ENCODE measurements around the gene PDYN.
"Not testable (repeated sequence)": the region's sequence is repeated elsewhere in the genome, so short reads cannot be mapped to it uniquely, and the experiment has no call there.

The PDYN gene

DNA sequence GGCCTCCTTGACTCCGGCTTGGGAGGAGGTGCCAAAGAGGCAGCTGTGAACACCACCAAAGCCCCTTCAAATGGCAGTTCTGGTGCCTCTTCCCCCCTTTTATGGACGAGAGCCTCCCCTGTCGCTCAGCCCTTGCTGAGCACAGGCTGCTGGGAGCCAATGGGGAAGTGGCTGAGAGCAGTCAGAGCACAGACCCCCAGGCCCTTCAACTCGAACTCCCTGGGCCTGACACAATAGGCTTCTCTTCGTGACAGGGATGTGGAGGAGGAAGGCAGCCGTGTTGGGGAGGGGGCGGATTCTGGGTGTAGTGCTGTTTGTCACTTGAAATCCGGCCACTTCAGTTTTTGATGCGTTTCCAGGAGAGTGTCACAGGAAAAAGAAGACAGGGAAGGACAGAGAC, at the start of gene PDYN:
Gene PDYN, minus strand, starts transcription at position 73 of the 400 bp plus-strand sequence. CDS start 10,974 bp downstream, outside the sequence.
- no peak within 1 kb of the TSS for H3K4me3 ChIP-seq (ENCODE audit: low read depth in 1 of 2, low read length in 2 of 2)
- no peaks in the 10 kb centered on the region for H3K4me1 ChIP-seq (ENCODE audit: control insufficient read depth in 1 of 2, insufficient read depth in 2 of 2, low read length in 2 of 2)
- no peaks in the 10 kb centered on the region for H3K9me3 ChIP-seq (ENCODE audit: control insufficient read depth in 1 of 2, low read length in 2 of 2)
- peaks cover 30 to 32% of the 10 kb centered on the region in 2 donors for H3K27me3 ChIP-seq (ENCODE audit: control insufficient read depth in 1 of 2, insufficient read depth in 2 of 2, low read length in 2 of 2)
- no peak within 1 kb of the TSS for H3K9ac ChIP-seq (ENCODE audit: low read depth in 1 of 2, low read length in 2 of 2)
- no peaks in the 10 kb centered on the region for H3K36me3 ChIP-seq (ENCODE audit: control insufficient read depth in 1 of 2, insufficient read depth in 2 of 2, low read length in 2 of 2)
- no peak within 1 kb of the TSS for H3K27ac ChIP-seq (ENCODE audit: low read depth, low read length)

DNA sequence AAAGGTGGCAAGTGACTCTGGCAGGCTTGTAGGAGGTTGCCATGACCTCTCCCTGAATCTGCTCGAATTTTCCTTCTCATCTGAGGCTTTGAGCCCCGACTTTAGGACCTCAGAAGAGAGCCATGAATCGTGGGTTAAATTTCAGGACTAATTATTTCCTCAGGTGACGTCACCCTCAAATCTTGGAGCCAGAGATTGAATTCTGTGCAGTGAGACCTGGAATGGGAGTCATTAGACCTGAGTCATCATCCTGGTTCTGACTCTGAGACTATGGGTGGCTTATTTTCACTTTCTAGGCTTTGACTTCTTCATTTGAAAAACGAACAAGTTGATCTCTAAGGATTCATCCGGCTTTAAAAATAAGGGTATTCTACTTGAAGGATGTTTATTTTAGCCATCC, 48.5 kb upstream of the PDYN start:
- no peak overlapping the region for H3K4me3 ChIP-seq (ENCODE audit: low read depth in 1 of 2, low read length in 2 of 2)

DNA sequence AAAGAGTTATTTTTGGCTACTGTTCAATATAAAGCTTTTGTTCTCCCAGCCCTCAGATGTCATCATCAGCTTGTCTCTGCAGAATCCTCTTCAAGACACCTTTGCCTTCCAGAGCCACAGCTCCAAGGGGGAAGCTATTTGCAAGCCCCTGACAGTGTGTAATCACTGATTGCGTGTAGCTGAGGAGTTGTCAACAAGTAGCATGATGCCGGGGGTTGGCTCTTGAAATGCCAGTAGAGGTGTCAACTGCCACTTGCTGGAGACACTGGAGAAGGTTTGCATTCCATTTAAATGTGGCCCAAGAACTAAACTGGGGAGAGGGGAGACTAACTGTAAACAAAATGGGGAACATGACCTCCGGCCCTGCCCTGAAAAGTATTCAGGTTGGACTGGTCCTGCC, 44.3 kb upstream of the PDYN start:
- Histone ChIP-seq H3K27ac (ENCODE audit: low read depth, low read length) (no peak overlapping the region), H3K36me3 (ENCODE audit: control insufficient read depth in 1 of 2, insufficient read depth in 2 of 2, low read length in 2 of 2) (no peaks in the 10 kb centered on the region), H3K27me3 (ENCODE audit: control insufficient read depth in 1 of 2, insufficient read depth in 2 of 2, low read length in 2 of 2) (peaks cover 4 to 8% of the 10 kb centered on the region in 2 donors), H3K4me1 (ENCODE audit: control insufficient read depth in 1 of 2, insufficient read depth in 2 of 2, low read length in 2 of 2) (no peaks in the 10 kb centered on the region), H3K4me3 (ENCODE audit: low read depth in 1 of 2, low read length in 2 of 2) (no peak overlapping the region), H3K9ac (ENCODE audit: low read depth in 1 of 2, low read length in 2 of 2) (no peak overlapping the region), H3K9me3 (ENCODE audit: control insufficient read depth in 1 of 2, low read length in 2 of 2) (no peaks in the 10 kb centered on the region)

More for the DNA sequence above, 48.5 kb upstream of the PDYN start:
- Histone ChIP-seq H3K9ac (ENCODE audit: low read depth in 1 of 2, low read length in 2 of 2) (no peak overlapping the region), H3K4me1 (ENCODE audit: control insufficient read depth in 1 of 2, insufficient read depth in 2 of 2, low read length in 2 of 2) (no peaks in the 10 kb centered on the region), H3K9me3 (ENCODE audit: control insufficient read depth in 1 of 2, low read length in 2 of 2) (no peaks in the 10 kb centered on the region), H3K27me3 (ENCODE audit: control insufficient read depth in 1 of 2, insufficient read depth in 2 of 2, low read length in 2 of 2) (peaks cover 3 to 5% of the 10 kb centered on the region in 2 donors), H3K27ac (ENCODE audit: low read depth, low read length) (no peak overlapping the region), H3K36me3 (ENCODE audit: control insufficient read depth in 1 of 2, insufficient read depth in 2 of 2, low read length in 2 of 2) (no peaks in the 10 kb centered on the region)

DNA sequence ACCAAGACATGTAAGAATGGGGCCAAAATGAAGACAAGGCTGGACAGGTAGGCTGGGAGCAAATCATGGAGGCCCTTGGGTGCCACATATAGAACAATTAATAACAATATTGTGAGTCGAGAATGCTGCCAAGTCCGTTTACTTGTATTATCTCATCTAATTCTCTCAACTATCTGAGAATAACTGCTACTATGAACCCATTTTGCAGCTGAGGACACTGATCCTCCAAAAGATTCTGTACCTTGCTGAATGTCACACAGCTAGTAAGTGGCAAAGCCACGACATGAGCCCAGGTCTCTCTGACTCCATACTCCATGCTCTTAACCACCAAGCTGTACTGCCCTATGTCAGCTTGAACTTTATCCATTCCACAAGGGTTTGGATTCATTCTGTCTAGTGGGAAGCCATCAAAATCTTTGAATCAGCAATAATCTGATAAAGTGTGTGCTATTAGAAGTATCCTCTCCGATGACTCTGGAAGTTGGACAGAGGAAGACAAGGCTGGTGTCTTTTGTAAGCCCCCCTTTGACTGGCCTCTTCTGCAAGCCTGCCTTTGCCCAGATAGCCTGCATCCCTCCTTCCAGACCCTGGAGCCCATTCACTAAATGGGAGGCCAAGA, 43.5 kb upstream of the PDYN start:
- no peaks in the 10 kb centered on the region for H3K36me3 ChIP-seq (ENCODE audit: control insufficient read depth in 1 of 2, insufficient read depth in 2 of 2, low read length in 2 of 2)
- no peaks in the 10 kb centered on the region for H3K9me3 ChIP-seq (ENCODE audit: control insufficient read depth in 1 of 2, low read length in 2 of 2)
- H3K9ac ChIP-seq (ENCODE audit: low read depth in 1 of 2, low read length in 2 of 2): no peak overlapping the region
- no peak overlapping the region for H3K27ac ChIP-seq (ENCODE audit: low read depth, low read length)
- peaks cover 5 to 8% of the 10 kb centered on the region in 2 donors for H3K27me3 ChIP-seq (ENCODE audit: control insufficient read depth in 1 of 2, insufficient read depth in 2 of 2, low read length in 2 of 2)
- H3K4me3 ChIP-seq (ENCODE audit: low read depth in 1 of 2, low read length in 2 of 2): no peak overlapping the region
- H3K4me1 ChIP-seq (ENCODE audit: control insufficient read depth in 1 of 2, insufficient read depth in 2 of 2, low read length in 2 of 2): no peaks in the 10 kb centered on the region

DNA sequence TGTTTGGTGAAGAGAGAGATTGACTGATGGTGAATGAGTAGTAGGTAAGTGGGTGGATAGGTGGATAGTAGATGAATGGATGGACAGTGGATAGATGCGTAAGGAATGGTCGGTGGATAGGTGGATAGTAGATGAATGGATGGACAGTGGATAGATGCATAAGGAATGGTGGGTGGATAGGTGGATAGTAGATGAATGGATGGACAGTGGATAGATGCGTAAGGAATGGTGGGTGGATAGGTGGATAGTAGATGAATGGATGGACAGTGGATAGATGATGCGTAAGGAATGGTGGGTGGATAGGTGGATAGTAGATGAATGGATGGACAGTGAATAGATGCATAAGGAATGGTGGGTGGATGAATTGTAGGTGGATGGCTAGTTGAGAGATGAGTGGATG, 42.5 kb upstream of the PDYN start:
- H3K27ac ChIP-seq (ENCODE audit: low read depth, low read length); H3K27me3 ChIP-seq (ENCODE audit: control insufficient read depth in 1 of 2, insufficient read depth in 2 of 2, low read length in 2 of 2); H3K9me3 ChIP-seq (ENCODE audit: control insufficient read depth in 1 of 2, low read length in 2 of 2); H3K9ac ChIP-seq (ENCODE audit: low read depth in 1 of 2, low read length in 2 of 2); H3K4me1 ChIP-seq (ENCODE audit: control insufficient read depth in 1 of 2, insufficient read depth in 2 of 2, low read length in 2 of 2); H3K4me3 ChIP-seq (ENCODE audit: low read depth in 1 of 2, low read length in 2 of 2); H3K36me3 ChIP-seq (ENCODE audit: control insufficient read depth in 1 of 2, insufficient read depth in 2 of 2, low read length in 2 of 2): not testable (repeated sequence)

DNA sequence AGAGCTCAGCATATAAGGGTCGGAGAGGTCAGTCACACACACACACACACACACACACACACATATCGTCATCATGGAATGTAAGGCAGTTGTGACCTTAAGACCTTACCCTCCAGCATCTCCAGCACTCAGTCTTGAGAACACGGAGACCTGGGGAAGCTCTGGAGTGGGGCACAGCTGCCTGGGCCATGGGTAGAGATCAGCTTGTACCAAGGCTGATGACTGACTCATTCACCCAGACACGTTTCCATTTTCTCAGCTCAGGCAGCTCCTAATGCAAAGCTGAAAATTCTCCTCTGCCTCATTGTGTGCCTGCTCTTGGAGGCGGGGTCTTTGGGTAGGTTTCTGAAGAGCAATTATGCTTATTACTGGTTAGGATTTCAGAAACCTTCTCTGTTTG, 38.3 kb upstream of the PDYN start:
- peaks cover 8 to 13% of the 10 kb centered on the region in 2 donors for H3K27me3 ChIP-seq (ENCODE audit: control insufficient read depth in 1 of 2, insufficient read depth in 2 of 2, low read length in 2 of 2)

DNA sequence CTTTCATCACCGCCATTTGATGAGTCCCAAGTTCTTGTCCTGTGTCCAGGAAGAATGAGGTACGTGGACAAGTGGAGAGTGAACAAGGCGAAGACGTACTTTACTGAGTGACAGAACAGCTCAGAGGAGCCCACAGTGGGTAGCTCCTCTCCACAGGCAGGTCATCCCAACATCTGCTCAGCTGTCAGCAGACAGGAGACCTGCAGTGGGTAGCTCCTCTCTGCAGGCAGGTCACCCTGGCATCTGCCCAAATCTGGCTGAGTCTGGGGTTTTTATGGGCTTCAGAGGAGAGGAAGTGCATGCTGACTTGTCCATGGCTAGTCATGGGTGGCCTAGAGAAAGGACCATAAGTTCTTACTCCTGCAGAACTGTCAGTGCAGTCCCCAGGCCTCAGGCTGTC, 32.7 kb upstream of the PDYN start:
- Histone ChIP-seq H3K9me3 (ENCODE audit: control insufficient read depth in 1 of 2, low read length in 2 of 2) (peaks cover 0 to 3% of the 10 kb centered on the region in 2 donors), H3K4me1 (ENCODE audit: control insufficient read depth in 1 of 2, insufficient read depth in 2 of 2, low read length in 2 of 2) (no peaks in the 10 kb centered on the region), H3K36me3 (ENCODE audit: control insufficient read depth in 1 of 2, insufficient read depth in 2 of 2, low read length in 2 of 2) (no peaks in the 10 kb centered on the region), H3K27me3 (ENCODE audit: control insufficient read depth in 1 of 2, insufficient read depth in 2 of 2, low read length in 2 of 2) (peaks cover 4 to 8% of the 10 kb centered on the region in 2 donors), H3K4me3 (ENCODE audit: low read depth in 1 of 2, low read length in 2 of 2) (no peak overlapping the region), H3K9ac (ENCODE audit: low read depth in 1 of 2, low read length in 2 of 2) (no peak overlapping the region), H3K27ac (ENCODE audit: low read depth, low read length) (no peak overlapping the region)

More for the DNA sequence above, 38.3 kb upstream of the PDYN start:
- no peak overlapping the region for H3K9ac ChIP-seq (ENCODE audit: low read depth in 1 of 2, low read length in 2 of 2)
- H3K36me3 ChIP-seq (ENCODE audit: control insufficient read depth in 1 of 2, insufficient read depth in 2 of 2, low read length in 2 of 2): no peaks in the 10 kb centered on the region
- no peaks in the 10 kb centered on the region for H3K9me3 ChIP-seq (ENCODE audit: control insufficient read depth in 1 of 2, low read length in 2 of 2)
- H3K4me1 ChIP-seq (ENCODE audit: control insufficient read depth in 1 of 2, insufficient read depth in 2 of 2, low read length in 2 of 2): no peaks in the 10 kb centered on the region
- no peak overlapping the region for H3K27ac ChIP-seq (ENCODE audit: low read depth, low read length)
- no peak overlapping the region for H3K4me3 ChIP-seq (ENCODE audit: low read depth in 1 of 2, low read length in 2 of 2)

DNA sequence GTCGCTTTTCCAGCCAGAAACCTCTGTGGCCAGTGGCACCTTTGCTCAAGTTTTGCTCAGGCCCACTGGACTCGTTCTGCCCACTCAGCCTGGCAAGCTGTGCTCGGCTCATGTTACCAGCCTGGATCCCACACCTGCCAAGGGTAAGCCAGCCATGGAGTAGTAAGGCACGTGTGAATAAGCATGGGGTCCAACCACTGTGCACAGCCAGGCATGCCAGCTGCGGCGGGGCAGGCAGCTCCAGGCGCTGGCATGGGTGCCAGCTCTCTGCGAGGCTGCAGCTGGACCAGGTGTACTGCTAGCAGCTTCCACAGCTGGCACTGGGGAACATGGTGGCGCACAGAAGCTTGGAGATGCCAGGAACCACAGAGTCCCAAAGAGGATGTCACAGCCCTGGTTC, 32.1 kb upstream of the PDYN start:
- H3K36me3 ChIP-seq (ENCODE audit: control insufficient read depth in 1 of 2, insufficient read depth in 2 of 2, low read length in 2 of 2): no peaks in the 10 kb centered on the region
- H3K9ac ChIP-seq (ENCODE audit: low read depth in 1 of 2, low read length in 2 of 2): no peak overlapping the region
- H3K4me3 ChIP-seq (ENCODE audit: low read depth in 1 of 2, low read length in 2 of 2): no peak overlapping the region
- H3K9me3 ChIP-seq (ENCODE audit: control insufficient read depth in 1 of 2, low read length in 2 of 2): peaks cover 0 to 3% of the 10 kb centered on the region in 2 donors
- H3K27me3 ChIP-seq (ENCODE audit: control insufficient read depth in 1 of 2, insufficient read depth in 2 of 2, low read length in 2 of 2): peaks cover 4 to 6% of the 10 kb centered on the region in 2 donors
- H3K4me1 ChIP-seq (ENCODE audit: control insufficient read depth in 1 of 2, insufficient read depth in 2 of 2, low read length in 2 of 2): no peaks in the 10 kb centered on the region
- H3K27ac ChIP-seq (ENCODE audit: low read depth, low read length): no peak overlapping the region

DNA sequence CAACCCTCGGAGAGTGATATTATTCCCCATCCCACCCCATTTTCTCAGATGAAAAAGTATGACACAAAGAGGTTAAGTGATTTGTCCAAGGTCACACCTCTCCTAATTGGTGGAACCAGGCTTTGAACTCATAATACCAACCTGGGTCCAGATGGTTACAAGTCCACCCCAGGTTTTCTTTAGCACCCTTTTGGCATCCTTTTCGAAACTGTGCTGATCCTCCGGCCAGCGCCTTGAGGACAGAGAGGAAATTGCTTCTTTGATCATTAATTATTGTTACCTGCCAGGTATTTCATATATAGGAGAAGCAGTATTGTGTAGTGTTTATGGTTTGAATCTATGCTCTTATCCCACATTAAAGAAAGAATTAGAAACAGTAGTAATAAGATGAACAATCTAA, 29.3 kb upstream of the PDYN start:
- Histone ChIP-seq H3K27me3 (ENCODE audit: control insufficient read depth in 1 of 2, insufficient read depth in 2 of 2, low read length in 2 of 2) (peaks cover 0 to 9% of the 10 kb centered on the region in 2 donors), H3K36me3 (ENCODE audit: control insufficient read depth in 1 of 2, insufficient read depth in 2 of 2, low read length in 2 of 2) (no peaks in the 10 kb centered on the region), H3K4me3 (ENCODE audit: low read depth in 1 of 2, low read length in 2 of 2) (no peak overlapping the region), H3K9ac (ENCODE audit: low read depth in 1 of 2, low read length in 2 of 2) (no peak overlapping the region), H3K27ac (ENCODE audit: low read depth, low read length) (no peak overlapping the region), H3K4me1 (ENCODE audit: control insufficient read depth in 1 of 2, insufficient read depth in 2 of 2, low read length in 2 of 2) (no peaks in the 10 kb centered on the region), H3K9me3 (ENCODE audit: control insufficient read depth in 1 of 2, low read length in 2 of 2) (peaks cover 0 to 3% of the 10 kb centered on the region in 2 donors)

DNA sequence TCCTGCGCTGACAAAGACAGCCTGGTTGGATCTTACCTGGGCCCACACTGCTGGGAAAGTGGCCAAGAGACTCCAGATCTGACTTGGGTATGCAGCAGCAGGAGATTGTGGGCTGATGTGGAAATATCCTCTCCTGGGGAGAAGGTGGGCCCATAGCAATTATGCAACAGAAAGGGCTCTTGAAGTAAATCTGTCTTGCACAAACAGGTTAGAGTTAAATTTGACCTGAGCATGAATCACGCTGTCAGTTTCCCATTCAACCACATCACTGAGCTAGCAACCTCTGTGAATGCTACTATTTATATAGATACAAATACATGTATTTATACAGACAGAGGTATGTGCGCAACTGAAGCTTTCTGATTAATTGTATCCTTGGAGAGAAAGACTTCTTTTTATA, 28.3 kb upstream of the PDYN start:
- Histone ChIP-seq H3K9me3 (ENCODE audit: control insufficient read depth in 1 of 2, low read length in 2 of 2) (peaks cover 0 to 3% of the 10 kb centered on the region in 2 donors), H3K36me3 (ENCODE audit: control insufficient read depth in 1 of 2, insufficient read depth in 2 of 2, low read length in 2 of 2) (no peaks in the 10 kb centered on the region), H3K27me3 (ENCODE audit: control insufficient read depth in 1 of 2, insufficient read depth in 2 of 2, low read length in 2 of 2) (peaks cover 0 to 9% of the 10 kb centered on the region in 2 donors), H3K4me1 (ENCODE audit: control insufficient read depth in 1 of 2, insufficient read depth in 2 of 2, low read length in 2 of 2) (no peaks in the 10 kb centered on the region), H3K4me3 (ENCODE audit: low read depth in 1 of 2, low read length in 2 of 2) (no peak overlapping the region), H3K27ac (ENCODE audit: low read depth, low read length) (no peak overlapping the region), H3K9ac (ENCODE audit: low read depth in 1 of 2, low read length in 2 of 2) (no peak overlapping the region)

Data from duodenal mucosa (tissue), 2 donors.